Measurements from ENCODE around the gene DMD. TPM values are rescaled to one million over a fixed set of nuclear protein-coding genes. Genes with fewer than 3 reads are reported as not detected.

Gene DMD
- total RNA-seq, 5 donors from 2014 or later (not counting 1 experiment from before 2014, with no cell fraction given), result 0.73 to 1.6 (median 0.88) TPM; not detected in 1

GRCh38 chrX:32480019-32480418 lies 731.3 kb downstream of the DMD start:
- DNase-seq, result no peak
- WGBS (ENCODE audit: insufficient coverage), result no CpG with 5 or more reads among the region's 2 CpGs
- ChIA-PET POLR2A (no interaction called here), CTCF (no interaction called here)
- Histone ChIP-seq H3K27me3 (replicated peaks in 1 of 2; ENCODE audit: control insufficient read depth in 2 of 2, extremely low read depth in 1 of 2, insufficient read depth in 2 of 2, low read length in 1 of 2) (no peaks in the 10 kb centered on the region), H3K36me3 (ENCODE audit: control insufficient read depth in 2 of 2, extremely low read depth in 1 of 2, insufficient read depth in 1 of 2, low read length in 1 of 2) (no peaks in the 10 kb centered on the region), H3K4me3 (ENCODE audit: control insufficient read depth in 1 of 2, extremely low read depth in 1 of 2, low read length in 1 of 2) (no peak overlapping the region), H3K9me3 (no peaks in the 10 kb centered on the region), H3K4me1 (ENCODE audit: control insufficient read depth in 1 of 2, extremely low read depth in 1 of 2, insufficient read depth in 2 of 2, low read length in 2 of 2) (no peaks in the 10 kb centered on the region), H3K27ac (ENCODE audit: low read length) (no peak overlapping the region)
- H3K27ac Mint-ChIP-seq, result no peak overlapping the region
- no peak overlapping the region for H3K4me3 Mint-ChIP-seq
- no peak for ATAC-seq (replicated peaks in 1 of 4)
- no peaks in the 10 kb centered on the region for H3K9me3 Mint-ChIP-seq
- no peaks in the 10 kb centered on the region for H3K36me3 Mint-ChIP-seq
- H3K27me3 Mint-ChIP-seq, result peaks cover 2 to 14% of the 10 kb centered on the region in 2 donors
- no peaks in the 10 kb centered on the region for H3K4me1 Mint-ChIP-seq

DNA sequence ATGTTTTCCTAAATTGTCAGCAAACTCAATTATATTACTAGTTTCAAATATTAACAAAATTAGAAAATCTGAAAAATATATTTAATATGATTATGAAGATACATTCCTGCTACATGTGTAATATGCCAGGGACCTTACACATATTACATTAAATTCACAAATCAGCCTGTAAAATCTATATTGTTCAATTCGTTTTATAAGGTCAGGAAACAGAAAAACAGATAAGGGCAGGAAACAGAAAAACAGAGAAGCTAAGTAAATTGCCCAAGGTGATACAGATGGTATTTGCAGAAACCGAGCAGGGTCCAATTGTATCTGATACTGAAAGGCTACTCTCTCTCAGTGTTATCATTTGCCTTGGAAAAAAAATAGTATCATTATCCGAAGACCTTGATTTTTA lies 739.0 kb downstream of the DMD start:
- no peaks in the 10 kb centered on the region for H3K27me3 ChIP-seq (replicated peaks in 1 of 2; ENCODE audit: control insufficient read depth in 2 of 2, extremely low read depth in 1 of 2, insufficient read depth in 2 of 2, low read length in 1 of 2)
- H3K27ac ChIP-seq (ENCODE audit: low read length), result no peak overlapping the region
- H3K4me1 ChIP-seq (ENCODE audit: control insufficient read depth in 1 of 2, extremely low read depth in 1 of 2, insufficient read depth in 2 of 2, low read length in 2 of 2), result no peaks in the 10 kb centered on the region
- H3K27me3 Mint-ChIP-seq, result peaks cover 0 to 8% of the 10 kb centered on the region in 2 donors
- ChIA-PET CTCF (no interaction called here), POLR2A (no interaction called here)
- no peaks in the 10 kb centered on the region for H3K9me3 Mint-ChIP-seq
- no peak for ATAC-seq (replicated peaks in 1 of 4)
- DNase-seq, result no peak
- no peak overlapping the region for H3K4me3 ChIP-seq (ENCODE audit: control insufficient read depth in 1 of 2, extremely low read depth in 1 of 2, low read length in 1 of 2)
- H3K36me3 Mint-ChIP-seq, result no peaks in the 10 kb centered on the region
- no peak overlapping the region for H3K27ac Mint-ChIP-seq
- H3K9me3 ChIP-seq, result no peaks in the 10 kb centered on the region
- no peaks in the 10 kb centered on the region for H3K36me3 ChIP-seq (ENCODE audit: control insufficient read depth in 2 of 2, extremely low read depth in 1 of 2, insufficient read depth in 1 of 2, low read length in 1 of 2)
- 60% methylated on average over 1 of the region's 3 CpGs for WGBS (ENCODE audit: insufficient coverage)
- no peaks in the 10 kb centered on the region for H3K4me1 Mint-ChIP-seq
- no peak overlapping the region for H3K4me3 Mint-ChIP-seq

GRCh38 chrX:32455704-32456103 lies 755.6 kb downstream of the DMD start:
- no peak for ATAC-seq (replicated peaks in 1 of 4)
- peaks cover 0 to 4% of the 10 kb centered on the region in 2 donors for H3K27me3 Mint-ChIP-seq
- H3K36me3 ChIP-seq (ENCODE audit: control insufficient read depth in 2 of 2, extremely low read depth in 1 of 2, insufficient read depth in 1 of 2, low read length in 1 of 2), result no peaks in the 10 kb centered on the region

GRCh38 chrX:32451954-32452695 lies 759.2 kb downstream of the DMD start:
- ChIA-PET POLR2A (no interaction called here), CTCF (interaction anchor here in 1 of 2 donors (0.5 kb wide), 1 partner anchor 1641 kb away, joined by 4 read pairs; no protein-coding TSS in a partner anchor)
- Mint-ChIP-seq H3K4me1 (peaks cover 12 to 24% (median 14%) of the 10 kb centered on the region in 3 donors), H3K4me3 (peak overlapping the region in 1 of 3 donors; percentile 21), H3K36me3 (no peaks in the 10 kb centered on the region), H3K9me3 (no peaks in the 10 kb centered on the region), H3K27me3 (no peaks in the 10 kb centered on the region), H3K27ac (no peak overlapping the region)
- no peaks in the 10 kb centered on the region for H3K27me3 ChIP-seq (replicated peaks in 1 of 2; ENCODE audit: control insufficient read depth in 2 of 2, extremely low read depth in 1 of 2, insufficient read depth in 2 of 2, low read length in 1 of 2)
- H3K4me3 ChIP-seq (ENCODE audit: control insufficient read depth in 1 of 2, extremely low read depth in 1 of 2, low read length in 1 of 2), result no peak overlapping the region
- no peak overlapping the region for H3K27ac ChIP-seq (ENCODE audit: low read length)
- no peak for DNase-seq
- H3K36me3 ChIP-seq (ENCODE audit: control insufficient read depth in 2 of 2, extremely low read depth in 1 of 2, insufficient read depth in 1 of 2, low read length in 1 of 2), result no peaks in the 10 kb centered on the region
- no peaks in the 10 kb centered on the region for H3K9me3 ChIP-seq
- ATAC-seq (replicated peaks in 1 of 4), result no peak
- WGBS (ENCODE audit: insufficient coverage), result no CpG with 5 or more reads among the region's 3 CpGs
- no peaks in the 10 kb centered on the region for H3K4me1 ChIP-seq (ENCODE audit: control insufficient read depth in 1 of 2, extremely low read depth in 1 of 2, insufficient read depth in 2 of 2, low read length in 2 of 2)

More at GRCh38 chrX:32455704-32456103, 755.6 kb downstream of the DMD start:
- H3K4me3 Mint-ChIP-seq, result no peak overlapping the region
- ChIA-PET POLR2A (no interaction called here), CTCF (no interaction called here)
- no peak overlapping the region for H3K27ac Mint-ChIP-seq
- Histone ChIP-seq H3K9me3 (no peaks in the 10 kb centered on the region), H3K27me3 (replicated peaks in 1 of 2; ENCODE audit: control insufficient read depth in 2 of 2, extremely low read depth in 1 of 2, insufficient read depth in 2 of 2, low read length in 1 of 2) (no peaks in the 10 kb centered on the region), H3K4me1 (ENCODE audit: control insufficient read depth in 1 of 2, extremely low read depth in 1 of 2, insufficient read depth in 2 of 2, low read length in 2 of 2) (no peaks in the 10 kb centered on the region), H3K4me3 (ENCODE audit: control insufficient read depth in 1 of 2, extremely low read depth in 1 of 2, low read length in 1 of 2) (no peak overlapping the region), H3K27ac (ENCODE audit: low read length) (no peak overlapping the region)
- H3K9me3 Mint-ChIP-seq, result no peaks in the 10 kb centered on the region
- H3K36me3 Mint-ChIP-seq, result no peaks in the 10 kb centered on the region
- DNase-seq, result no peak
- H3K4me1 Mint-ChIP-seq, result peaks cover 0 to 15% (median 0%) of the 10 kb centered on the region in 3 donors
- WGBS (ENCODE audit: insufficient coverage), result no CpG with 5 or more reads among the region's 2 CpGs

DNA sequence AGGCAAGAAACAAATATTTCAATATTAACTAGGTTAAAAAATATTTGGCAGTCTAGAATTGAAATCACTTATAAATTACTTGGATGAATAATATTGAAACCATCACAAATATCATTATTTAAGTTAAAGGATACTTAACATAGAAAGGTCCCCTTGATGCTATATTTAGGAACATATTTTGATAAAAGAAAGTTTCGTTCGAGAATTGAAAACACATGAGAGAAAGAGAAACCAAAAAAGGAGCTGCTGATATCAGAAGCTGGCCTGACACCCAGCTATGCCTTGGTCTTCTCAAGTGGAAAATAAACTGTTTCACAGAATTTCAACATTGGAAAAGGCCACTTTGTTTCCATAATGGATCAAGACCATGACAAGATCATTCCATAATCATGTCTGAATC lies 762.4 kb downstream of the DMD start:
- Mint-ChIP-seq H3K9me3 (no peaks in the 10 kb centered on the region), H3K36me3 (no peaks in the 10 kb centered on the region), H3K4me3 (peak overlapping the region; percentile 34 to 56 (median 47)), H3K27me3 (no peaks in the 10 kb centered on the region), H3K4me1 (peaks cover 28 to 50% (median 28%) of the 10 kb centered on the region in 3 donors), H3K27ac (peak overlapping the region; percentile 55 to 75)
- ChIA-PET CTCF (interaction anchor here in 1 of 2 donors (0.6 kb wide), 1 partner anchor 29 kb away, joined by 3 read pairs; no protein-coding TSS in a partner anchor), POLR2A (interaction anchor here in 1 of 2 donors (0.7 kb wide), 1 partner anchor 281 kb away, joined by 3 read pairs; no protein-coding TSS in a partner anchor)
- no peak overlapping the region for H3K27ac ChIP-seq (ENCODE audit: low read length)
- no peak overlapping the region for H3K4me3 ChIP-seq (ENCODE audit: control insufficient read depth in 1 of 2, extremely low read depth in 1 of 2, low read length in 1 of 2)
- H3K36me3 ChIP-seq (ENCODE audit: control insufficient read depth in 2 of 2, extremely low read depth in 1 of 2, insufficient read depth in 1 of 2, low read length in 1 of 2), result no peaks in the 10 kb centered on the region
- WGBS (ENCODE audit: insufficient coverage), result no CpG with 5 or more reads among the region's 2 CpGs
- no peaks in the 10 kb centered on the region for H3K4me1 ChIP-seq (ENCODE audit: control insufficient read depth in 1 of 2, extremely low read depth in 1 of 2, insufficient read depth in 2 of 2, low read length in 2 of 2)
- no peaks in the 10 kb centered on the region for H3K27me3 ChIP-seq (replicated peaks in 1 of 2; ENCODE audit: control insufficient read depth in 2 of 2, extremely low read depth in 1 of 2, insufficient read depth in 2 of 2, low read length in 1 of 2)
- ATAC-seq (replicated peaks in 1 of 4), result no peak
- no peaks in the 10 kb centered on the region for H3K9me3 ChIP-seq
- DNase-seq, result no peak

DNA sequence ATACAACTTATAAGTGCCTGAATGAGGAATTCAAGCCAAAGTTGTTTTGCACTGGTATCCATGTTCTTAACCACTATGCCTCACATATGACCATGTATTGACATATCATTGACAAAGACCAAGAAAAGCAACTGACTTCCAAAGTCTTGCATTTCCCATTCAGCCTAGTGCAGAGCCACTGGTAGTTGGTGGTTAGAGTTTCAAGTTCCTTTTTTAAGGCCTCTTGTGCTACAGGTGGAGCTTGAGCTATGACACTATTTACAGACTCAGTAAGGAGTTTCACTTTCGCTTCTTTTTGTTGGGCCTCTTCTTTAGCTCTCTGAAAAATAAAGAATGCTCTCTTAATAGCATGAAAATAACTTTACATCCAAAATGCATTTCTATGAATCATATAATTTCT lies 763.0 kb downstream of the DMD start:
- peak overlapping the region in 1 of 2 donors; percentile 75 for H3K27ac Mint-ChIP-seq
- no peaks in the 10 kb centered on the region for H3K9me3 Mint-ChIP-seq
- ATAC-seq (replicated peaks in 1 of 4) (peak in 3 of 4 experiments; percentile 56 to 88 (median 67)), DNase-seq (peak in 3 of 35 experiments; percentile 8 to 17 (median 10))
- ChIA-PET POLR2A (no interaction called here), CTCF (interaction anchor here in 1 of 2 donors (0.6 kb wide), 1 partner anchor 29 kb away, joined by 3 read pairs; no protein-coding TSS in a partner anchor)
- Histone ChIP-seq H3K36me3 (ENCODE audit: control insufficient read depth in 2 of 2, extremely low read depth in 1 of 2, insufficient read depth in 1 of 2, low read length in 1 of 2) (no peaks in the 10 kb centered on the region), H3K4me3 (ENCODE audit: control insufficient read depth in 1 of 2, extremely low read depth in 1 of 2, low read length in 1 of 2) (no peak overlapping the region), H3K27me3 (replicated peaks in 1 of 2; ENCODE audit: control insufficient read depth in 2 of 2, extremely low read depth in 1 of 2, insufficient read depth in 2 of 2, low read length in 1 of 2) (no peaks in the 10 kb centered on the region), H3K4me1 (ENCODE audit: control insufficient read depth in 1 of 2, extremely low read depth in 1 of 2, insufficient read depth in 2 of 2, low read length in 2 of 2) (no peaks in the 10 kb centered on the region), H3K9me3 (no peaks in the 10 kb centered on the region), H3K27ac (ENCODE audit: low read length) (no peak overlapping the region)
- peak overlapping the region; percentile 34 to 56 (median 37) for H3K4me3 Mint-ChIP-seq
- WGBS (ENCODE audit: insufficient coverage), result no CpG with 5 or more reads among the region's 1 CpG
- no peaks in the 10 kb centered on the region for H3K27me3 Mint-ChIP-seq
- peaks cover 31 to 54% (median 31%) of the 10 kb centered on the region in 3 donors for H3K4me1 Mint-ChIP-seq
- H3K36me3 Mint-ChIP-seq, result no peaks in the 10 kb centered on the region
